BLaER1 (cell line): ENCODE data around the gene CCDC197.
A peak's percentile ranks its signal among the peaks of the same experiment; 100 is the strongest.

Experiments used
- H3K27ac ChIP-seq: shearing (Covaris generic); formaldehyde crosslinking; 2 replicates; pipeline ENCODE4 v1.8.1; 2022
- H3K27me3 ChIP-seq: shearing (Covaris generic); formaldehyde crosslinking; 2 replicates; pipeline ENCODE4 v1.8.1; 2022
- H3K36me3 ChIP-seq: shearing (Covaris generic); formaldehyde crosslinking; 2 replicates; pipeline ENCODE4 v1.8.1; 2022
- H3K4me1 ChIP-seq: shearing (Covaris generic); formaldehyde crosslinking; 2 replicates; pipeline ENCODE4 v1.8.1; 2022
- H3K4me2 ChIP-seq: shearing (Covaris generic); formaldehyde crosslinking; 2 replicates; pipeline ENCODE4 v1.8.1; 2022
- H3K4me3 ChIP-seq: shearing (Covaris generic); formaldehyde crosslinking; 2 replicates; pipeline ENCODE4 v1.8.1; 2022
- H3K9ac ChIP-seq: shearing (Covaris generic); formaldehyde crosslinking; 2 replicates; pipeline ENCODE4 v1.8.1; 2022
- H3K9me3 ChIP-seq: shearing (Covaris generic); formaldehyde crosslinking; 2 replicates; pipeline ENCODE4 v1.8.1; 2022
- H4K20me1 ChIP-seq: shearing (Covaris generic); formaldehyde crosslinking; 2 replicates; pipeline ENCODE4 v1.8.1; 2022
- Cebpa-rat ChIP-seq: shearing (Covaris generic); IDR thresholded peaks from 2 replicates; pipeline ENCODE4 v1.8.1; 2022

Gene CCDC197

GRCh38 chr14:94027566-94028449, 30.7 kb downstream of the CCDC197 start:
- H3K4me3 ChIP-seq = no peak overlapping the region
- no peak for TF ChIP-seq Cebpa-rat

DNA sequence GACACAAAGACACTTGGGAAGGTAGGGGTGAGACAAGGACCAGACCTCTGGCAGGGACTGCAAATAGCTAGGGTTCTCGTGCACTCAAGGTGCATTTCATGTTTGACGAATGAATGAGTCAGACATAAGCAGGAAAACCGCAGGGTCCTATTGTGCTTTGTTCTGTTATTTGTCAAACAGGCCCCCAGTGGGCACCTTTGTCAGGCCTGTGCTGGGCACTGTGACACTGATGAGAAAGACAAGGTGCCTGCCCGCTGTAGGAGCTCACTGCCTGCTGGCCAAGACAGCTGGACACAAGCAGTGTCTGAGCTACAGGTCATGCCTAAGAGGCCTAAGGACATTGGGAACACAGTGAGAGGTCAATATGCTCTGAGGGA, 31.3 kb downstream of the CCDC197 start:
- Histone ChIP-seq H3K27me3 (no peaks in the 10 kb centered on the region), H3K36me3 (no peaks in the 10 kb centered on the region), H3K4me3 (no peak overlapping the region), H4K20me1 (no peaks in the 10 kb centered on the region), H3K27ac (no peak overlapping the region), H3K9ac (no peak overlapping the region), H3K4me1 (peaks cover 28% of the 10 kb centered on the region), H3K9me3 (no peaks in the 10 kb centered on the region), H3K4me2 (peak overlapping the region; percentile 79)
- TF ChIP-seq Cebpa-rat = no peak

More at GRCh38 chr14:94027566-94028449, 30.7 kb downstream of the CCDC197 start:
- no peaks in the 10 kb centered on the region for H3K9me3 ChIP-seq
- H3K4me2 ChIP-seq = peak overlapping the region; percentile 79
- no peaks in the 10 kb centered on the region for H3K36me3 ChIP-seq
- H3K27me3 ChIP-seq = no peaks in the 10 kb centered on the region
- no peak overlapping the region for H3K27ac ChIP-seq
- H3K4me1 ChIP-seq = peaks cover 34% of the 10 kb centered on the region
- no peaks in the 10 kb centered on the region for H4K20me1 ChIP-seq
- H3K9ac ChIP-seq = no peak overlapping the region

GRCh38 chr14:94029265-94029664, 32.2 kb downstream of the CCDC197 start:
- Histone ChIP-seq H3K27ac (no peak overlapping the region), H3K27me3 (no peaks in the 10 kb centered on the region), H3K4me2 (peak overlapping the region; percentile 79), H4K20me1 (no peaks in the 10 kb centered on the region), H3K36me3 (no peaks in the 10 kb centered on the region), H3K9me3 (no peaks in the 10 kb centered on the region), H3K9ac (no peak overlapping the region), H3K4me1 (peaks cover 28% of the 10 kb centered on the region), H3K4me3 (no peak overlapping the region)
- no peak for TF ChIP-seq Cebpa-rat

GRCh38 chr14:94029671-94030203, 32.6 kb downstream of the CCDC197 start:
- peaks cover 3% of the 10 kb centered on the region; the same call in 1 of the 2 replicates for H3K9me3 ChIP-seq
- H3K27me3 ChIP-seq = no peaks in the 10 kb centered on the region
- no peak overlapping the region for H3K27ac ChIP-seq
- H3K36me3 ChIP-seq = 0 out of 2 replicates have a peak, but pooled peaks cover 3% of the 10 kb centered on the region
- TF ChIP-seq Cebpa-rat = no peak
- peaks cover 28% of the 10 kb centered on the region for H3K4me1 ChIP-seq
- H3K4me3 ChIP-seq = no peak overlapping the region
- peak overlapping the region; percentile 79; the same call in 1 of the 2 replicates for H3K4me2 ChIP-seq
- H4K20me1 ChIP-seq = no peaks in the 10 kb centered on the region
- no peak overlapping the region for H3K9ac ChIP-seq

DNA sequence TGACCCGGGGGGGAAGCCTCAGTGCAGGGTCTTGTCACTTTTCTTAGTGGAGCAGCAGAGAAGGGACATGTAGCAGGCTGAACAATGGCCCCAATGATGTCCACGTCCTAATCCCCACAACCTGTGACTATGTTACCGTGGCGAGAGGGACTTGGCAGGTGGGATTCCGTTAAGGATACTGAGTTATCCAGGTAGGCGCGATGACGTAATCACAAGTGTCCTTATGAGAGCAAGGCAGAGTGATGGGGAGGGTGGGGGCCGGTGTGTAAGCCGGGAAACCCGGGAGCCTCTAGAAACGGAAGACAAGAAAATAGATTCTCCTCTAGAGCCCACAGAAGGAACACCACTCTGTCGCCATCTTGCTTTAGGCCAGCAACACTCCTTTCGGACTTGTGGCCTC, 33.5 kb downstream of the CCDC197 start:
- no peak for TF ChIP-seq Cebpa-rat
- Histone ChIP-seq H3K9ac (no peak overlapping the region), H3K36me3 (0 out of 2 replicates have a peak, but pooled peaks cover 3% of the 10 kb centered on the region)

DNA sequence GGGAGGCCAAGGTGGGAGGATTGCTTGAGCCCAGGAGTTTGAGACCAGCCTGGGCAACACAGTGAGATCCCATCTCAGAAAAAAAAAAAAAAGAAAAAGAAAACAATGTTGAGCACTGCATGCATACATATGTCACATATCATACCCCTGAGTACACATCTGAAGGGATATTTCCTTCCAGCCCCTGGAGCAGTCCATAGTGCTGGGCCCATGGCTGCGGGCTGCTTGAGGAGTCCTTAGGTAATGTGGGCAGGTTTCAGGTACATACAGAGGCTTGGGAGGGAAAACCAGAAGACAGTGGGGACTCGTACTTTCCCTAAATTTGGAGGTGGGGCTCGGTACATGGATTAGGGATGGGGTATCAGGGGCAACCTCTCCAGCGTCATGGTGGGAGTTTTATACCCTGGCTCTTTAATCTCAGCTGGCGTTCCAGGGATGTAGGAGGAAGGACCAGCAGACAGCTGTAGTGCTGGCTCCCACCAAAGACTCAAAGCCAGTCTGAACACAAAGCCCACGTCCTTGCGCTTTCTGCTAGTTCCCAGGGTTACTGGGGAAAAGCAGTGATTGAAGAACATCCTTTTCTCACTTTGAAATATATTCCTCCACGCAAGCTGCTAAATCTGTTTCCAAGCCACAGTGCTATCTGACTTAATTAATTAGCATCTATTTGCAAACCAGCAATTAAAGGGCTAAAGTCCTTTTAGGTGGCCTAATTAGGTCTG, 34.2 kb downstream of the CCDC197 start:
- no peak for TF ChIP-seq Cebpa-rat

More for the DNA sequence above, 33.5 kb downstream of the CCDC197 start:
- H3K4me2 ChIP-seq = no peak overlapping the region
- peaks cover 28% of the 10 kb centered on the region for H3K4me1 ChIP-seq
- no peak overlapping the region for H3K4me3 ChIP-seq
- no peak overlapping the region for H3K27ac ChIP-seq
- no peaks in the 10 kb centered on the region for H4K20me1 ChIP-seq
- H3K9me3 ChIP-seq = peaks cover 5% of the 10 kb centered on the region; the same call in 1 of the 2 replicates
- no peaks in the 10 kb centered on the region for H3K27me3 ChIP-seq

GRCh38 chr14:94031883-94032279, 34.8 kb downstream of the CCDC197 start:
- Histone ChIP-seq H3K4me3 (no peak overlapping the region), H3K27me3 (no peaks in the 10 kb centered on the region), H3K9ac (no peak overlapping the region), H3K36me3 (0 out of 2 replicates have a peak, but pooled peaks cover 3% of the 10 kb centered on the region), H3K4me2 (no peak overlapping the region), H3K27ac (no peak overlapping the region), H3K4me1 (peaks cover 27% of the 10 kb centered on the region), H3K9me3 (peaks cover 5% of the 10 kb centered on the region; the same call in 1 of the 2 replicates), H4K20me1 (no peaks in the 10 kb centered on the region)
- TF ChIP-seq Cebpa-rat = no peak

More for the DNA sequence above, 34.2 kb downstream of the CCDC197 start:
- Histone ChIP-seq H3K4me1 (peaks cover 28% of the 10 kb centered on the region), H3K27me3 (no peaks in the 10 kb centered on the region), H3K27ac (no peak overlapping the region), H3K9ac (no peak overlapping the region), H3K4me3 (no peak overlapping the region), H4K20me1 (no peaks in the 10 kb centered on the region), H3K36me3 (0 out of 2 replicates have a peak, but pooled peaks cover 3% of the 10 kb centered on the region), H3K4me2 (no peak overlapping the region), H3K9me3 (peaks cover 5% of the 10 kb centered on the region; the same call in 1 of the 2 replicates)

- Histone ChIP-seq H3K4me2 (no peak overlapping the region), H3K9me3 (peaks cover 5% of the 10 kb centered on the region; the same call in 1 of the 2 replicates), H3K4me3 (no peak overlapping the region), H3K4me1 (no peaks in the 10 kb centered on the region), H3K27me3 (no peaks in the 10 kb centered on the region), H3K9ac (no peak overlapping the region), H4K20me1 (no peaks in the 10 kb centered on the region), H3K27ac (no peak overlapping the region), H3K36me3 (0 out of 2 replicates have a peak, but pooled peaks cover 3% of the 10 kb centered on the region)
- no peak for TF ChIP-seq Cebpa-rat
Observed at GRCh38 chr14:94034886-94035285, 37.8 kb downstream of the CCDC197 start.

- H3K36me3 ChIP-seq = 0 out of 2 replicates have a peak, but pooled peaks cover 3% of the 10 kb centered on the region
- H3K27me3 ChIP-seq = no peaks in the 10 kb centered on the region
- H3K4me3 ChIP-seq = no peak overlapping the region
- no peak overlapping the region for H3K9ac ChIP-seq
- no peak overlapping the region for H3K27ac ChIP-seq
- TF ChIP-seq Cebpa-rat = no peak
- H3K4me1 ChIP-seq = no peaks in the 10 kb centered on the region
- H4K20me1 ChIP-seq = no peaks in the 10 kb centered on the region
- H3K9me3 ChIP-seq = peaks cover 5% of the 10 kb centered on the region; the same call in 1 of the 2 replicates
- no peak overlapping the region for H3K4me2 ChIP-seq
Observed at GRCh38 chr14:94036313-94037167, 39.4 kb downstream of the CCDC197 start.
